NCI-H510A treated with DMSO at 0.1 percent for 48 hours (cell line): ENCODE results near the gene HOXD13.

ENCODE experiments used
- DNase-seq: peaks from one replicate; lab custom pipeline; 2025; lab: John Stamatoyannopoulos, UW

The HOXD13 gene

GRCh38 chr2:176121190-176122051, 28.9 kb downstream of the HOXD13 start:
- DNase-seq, result no peak

- DNase-seq, result no peak
Measured at GRCh38 chr2:176122052-176122682, 29.6 kb downstream of the HOXD13 start.

GRCh38 chr2:176122683-176123410, 30.3 kb downstream of the HOXD13 start, which contains the start of gene HOXD9:
HOXD9 (plus strand) TSS chr2:176122719; CDS start chr2:176122769, 50 bp downstream.
- no peak for DNase-seq

- no peak for DNase-seq
Measured at GRCh38 chr2:176123411-176124109, 31.0 kb downstream of the HOXD13 start.

- DNase-seq, result no peak
Measured at GRCh38 chr2:176124110-176124946, 31.8 kb downstream of the HOXD13 start.

GRCh38 chr2:176124947-176125771, 32.6 kb downstream of the HOXD13 start:
- DNase-seq, result no peak

- DNase-seq, result no peak
Measured at GRCh38 chr2:176125772-176126054, 33.2 kb downstream of the HOXD13 start.

- peak; percentile 61 for DNase-seq
Measured at GRCh38 chr2:176126929-176127773, 34.6 kb downstream of the HOXD13 start.

GRCh38 chr2:176127774-176128072, 35.2 kb downstream of the HOXD13 start:
- DNase-seq, result no peak

- no peak for DNase-seq
Measured at GRCh38 chr2:176128172-176128981, 35.9 kb downstream of the HOXD13 start.

- DNase-seq, result no peak
Measured at GRCh38 chr2:176128982-176129796, 36.7 kb downstream of the HOXD13 start, which contains the start of gene HOXD8. HOXD8 (plus strand) TSS chr2:176129705; CDS start chr2:176130367, 662 bp downstream.

- no peak for DNase-seq
Measured at GRCh38 chr2:176129813-176130146, 37.3 kb downstream of the HOXD13 start.

GRCh38 chr2:176130147-176130956, 37.8 kb downstream of the HOXD13 start:
- no peak for DNase-seq

- no peak for DNase-seq
Measured at GRCh38 chr2:176130957-176131847, 38.7 kb downstream of the HOXD13 start.

GRCh38 chr2:176131848-176132158, 39.3 kb downstream of the HOXD13 start:
- DNase-seq, result no peak
